Measurements from ENCODE around the gene ABCC1. TPM values are rescaled to one million over a fixed set of nuclear protein-coding genes. Genes with fewer than 3 reads are reported as not detected.

ABCC1 gene
- total RNA-seq, 1 experiment from 2014 or later = 56.4 TPM

- Mint-ChIP-seq H3K4me3 (no peak overlapping the region), H3K9me3 (no peaks in the 10 kb centered on the region), H3K27ac (peak overlapping the region in 2 of 3 experiments; percentile 34 to 74; a peak in 3 of 7 replicates), H3K4me1 (no peaks in the 10 kb centered on the region), H3K27me3 (ENCODE audit: low read depth) (no peaks in the 10 kb centered on the region), H3K36me3 (ENCODE audit: insufficient read depth in 1 of 3, low read depth in 3 of 3) (peaks cover 36 to 78% (median 58%) of the 10 kb centered on the region in 3 experiments; a peak in 6 of 7 replicates)
- Histone ChIP-seq H3K4me1 (ENCODE audit: insufficient read depth, low read length) (no peaks in the 10 kb centered on the region), H3K4me2 (ENCODE audit: insufficient read depth, insufficient read length, low read length) (no peak overlapping the region), H2BK12ac (ENCODE audit: insufficient read length, low read depth, low read length) (no peak overlapping the region), H2BK120ac (ENCODE audit: low read depth, low read length, poor library complexity, severe bottlenecking) (no peak overlapping the region), H3K27ac (ENCODE audit: insufficient read length, low read depth, low read length) (no peak overlapping the region), H3K4ac (ENCODE audit: low read depth, low read length) (no peak overlapping the region), H2BK20ac (ENCODE audit: low read depth, low read length, poor library complexity, severe bottlenecking) (no peak overlapping the region), H3K79me2 (ENCODE audit: insufficient read depth, low read length) (no peaks in the 10 kb centered on the region), H3K56ac (ENCODE audit: insufficient read length, low read depth, low read length) (no peak overlapping the region), H3K18ac (ENCODE audit: insufficient read length, low read depth, low read length) (no peak overlapping the region), H3K14ac (ENCODE audit: insufficient read depth, low read length) (no peak overlapping the region), H2BK15ac (ENCODE audit: low read depth, low read length) (no peak overlapping the region), H3T11ph (ENCODE audit: low read length) (no peak overlapping the region), H3K23me2 (ENCODE audit: insufficient read length, low read depth, low read length, poor library complexity, severe bottlenecking) (no peaks in the 10 kb centered on the region), H3K27me3 (ENCODE audit: insufficient read depth, low read length) (no peaks in the 10 kb centered on the region), H4K20me1 (ENCODE audit: control insufficient read depth, insufficient read depth, insufficient read length) (no peaks in the 10 kb centered on the region), H3K9ac (ENCODE audit: extremely low read depth, insufficient read length, low read length) (no peak overlapping the region), H2AK5ac (ENCODE audit: insufficient read length, low read length) (no peak overlapping the region), H4K91ac (ENCODE audit: insufficient read length, low read depth, low read length) (no peak overlapping the region), H2BK5ac (ENCODE audit: insufficient read length, low read length) (no peak overlapping the region), H4K8ac (replicated peaks; ENCODE audit: insufficient read length, low read depth, low read length) (no peak overlapping the region), H3K23ac (ENCODE audit: insufficient read length, low read depth, low read length) (no peak overlapping the region), H2AFZ (ENCODE audit: low read length) (no peak overlapping the region), H3K79me1 (ENCODE audit: insufficient read depth, low read depth, low read length, poor library complexity, severe bottlenecking) (no peaks in the 10 kb centered on the region), H3K9me3 (ENCODE audit: control insufficient read depth, low read depth, low read length) (no peaks in the 10 kb centered on the region), H4K5ac (ENCODE audit: insufficient read length, low read depth, low read length) (no peak overlapping the region)
- no peak for DNase-seq
- TF ChIP-seq CTCF (conservative IDR thresholded peaks at IDR 0.05) = no peak
- whole genome bisulfite sequencing (ENCODE audit: extremely low coverage, insufficient read length, low lambda C conversion rate) = no CpG with 5 or more reads among the region's 15 CpGs
Measured at GRCh38 chr16:16131659-16132058, 182.2 kb downstream of the ABCC1 start.
